ENCODE measurements around the gene KDM4B. TPM values are rescaled to one million over a fixed set of nuclear protein-coding genes. Genes with fewer than 3 reads are reported as not detected.

KDM4B gene
- total and polyA plus RNA-seq, 2 of the 8 experiments (the other 6 are each of a cell fraction or from before 2014, with no cell fraction given), result 12.0 to 31.9 TPM

- Histone ChIP-seq H3K9me3 (ENCODE audit: insufficient read depth in 2 of 2, low read depth in 1 of 2, low read length in 1 of 2) (peaks cover 0 to 6% of the 10 kb centered on the region in 2 experiments; a peak in 1 of 4 replicates), H3K4me2 (ENCODE audit: insufficient read depth in 1 of 2, low read depth in 2 of 2, low read length in 2 of 2) (no peak overlapping the region), H4K5ac (ENCODE audit: insufficient read length, low read depth, low read length) (no peak overlapping the region), H3K9ac (replicated peaks in 1 of 4; ENCODE audit: extremely low read depth in 1 of 4, low read depth in 3 of 4, low read length in 3 of 4) (no peak overlapping the region), H4K20me1 (replicated peaks in 1 of 2; ENCODE audit: control insufficient read depth in 1 of 2, insufficient read depth in 2 of 2, low read length in 2 of 2) (peaks cover 2 to 6% of the 10 kb centered on the region in 2 experiments), H3K79me1 (ENCODE audit: low read depth, low read length) (no peaks in the 10 kb centered on the region; the same call in 1 of the 2 replicates), H2BK5ac (ENCODE audit: low read depth, low read length) (no peak overlapping the region), H3K4ac (replicated peaks; ENCODE audit: insufficient read length, low read depth, low read length) (no peak overlapping the region), H3K23ac (ENCODE audit: insufficient read length) (no peak overlapping the region), H3K27me3 (replicated peaks in 1 of 4; ENCODE audit: control insufficient read depth in 3 of 4, extremely low read depth in 1 of 4, insufficient read depth in 3 of 4, low read length in 3 of 4) (no peaks in the 10 kb centered on the region), H3K4me1 (replicated peaks in 1 of 4; ENCODE audit: control insufficient read depth in 3 of 4, insufficient read depth in 4 of 4, low read length in 3 of 4) (peaks cover 0 to 8% (median 0%) of the 10 kb centered on the region in 4 experiments; a peak in 3 of 7 replicates), H4K8ac (ENCODE audit: extremely low read depth, insufficient read depth, low read length) (no peak overlapping the region), H3K56ac (replicated peaks; ENCODE audit: insufficient read length, low read depth, low read length) (no peak overlapping the region), H3K27ac (ENCODE audit: low read depth, low read length) (no peak overlapping the region), H2BK12ac (ENCODE audit: low read depth, low read length) (no peak overlapping the region), H2AK5ac (ENCODE audit: low read depth, low read length) (no peak overlapping the region), H3K23me2 (ENCODE audit: low read depth, low read length) (no peaks in the 10 kb centered on the region), H3K18ac (ENCODE audit: extremely low read depth, low read length) (no peak overlapping the region), H2BK120ac (replicated peaks; ENCODE audit: low read depth, low read length) (no peak overlapping the region), H3K4me3 (ENCODE audit: extremely low read depth in 1 of 4, insufficient read depth in 2 of 4, low read depth in 3 of 4, low read length in 4 of 4) (no peak overlapping the region), H2BK20ac (ENCODE audit: low read length) (no peak overlapping the region), H3K36me3 (ENCODE audit: control insufficient read depth in 2 of 4, insufficient read depth in 4 of 4, low read length in 3 of 4) (peaks cover 0 to 4% (median 0%) of the 10 kb centered on the region in 4 experiments; a peak in 2 of 8 replicates), H3K14ac (ENCODE audit: insufficient read length) (no peak overlapping the region), H2AFZ (ENCODE audit: low read length) (no peak overlapping the region), H2BK15ac (ENCODE audit: low read length) (no peak overlapping the region), H4K91ac (replicated peaks; ENCODE audit: insufficient read length, low read length) (no peak overlapping the region), H3K79me2 (ENCODE audit: control insufficient read depth in 1 of 2, insufficient read depth in 2 of 2, low read length in 2 of 2) (no peaks in the 10 kb centered on the region)
- ChIA-PET POLR2A (ENCODE audit: partially characterized antibody) (no interaction called here), CTCF (ENCODE audit: partially characterized antibody) (interaction anchor here (0.5 to 3.6 kb wide), 13 partner anchors 9 to 527 kb away, joined by 3 to 22 read pairs (median 3); no protein-coding TSS in a partner anchor)
- FAIRE-seq (no peak), DNase-seq (ENCODE audit: low read depth in 1 of 2, low spot score in 2 of 2) (no peak)
- 93% methylated on average over 10 of the region's 12 CpGs; no CpG with 5 or more reads in 1 of the 2 experiments for WGBS, 2 experiments (ENCODE audit: extremely low coverage in 1 of 2, insufficient coverage in 1 of 2, insufficient read length in 1 of 2, insufficient replicate concordance in 2 of 2, low coverage in 1 of 2, low lambda C conversion rate in 2 of 2, missing lambda C conversion rate in 1 of 2)
These were observed 98.8 kb downstream of the KDM4B start for GRCh38 chr19:5067678-5068077.
